LNCaP clone FGC (cell line): ENCODE measurements around the gene FRMD4A.
"Not testable (repeated sequence)": the region's sequence is repeated elsewhere in the genome, so short reads cannot be mapped to it uniquely, and the experiment has no call there.

Source experiments
- DNase-seq: peaks from one replicate; pipeline ENCODE4 v3.0.0-alpha.2; 2011; ENCODE audit warnings: low read depth
- H3K4me3 ChIP-seq: 2 replicates; pipeline ENCODE4 v1.5.1; 2011; ENCODE audit warnings: mild to moderate bottlenecking, low read depth, low read length, control low read depth
- TF ChIP-seq, protein P1 (sequence below): IDR thresholded peaks from 2 replicates; pipeline ENCODE4 v1.5.1; 2012; ENCODE audit warnings: mild to moderate bottlenecking; ENCODE audit not compliant: control insufficient read depth, insufficient read depth; ENCODE audit errors: extremely low read depth

FRMD4A gene

GRCh38 chr10:14144451-14144850 lies 186.3 kb downstream of the FRMD4A start:
- no peak for DNase-seq
- TF ChIP-seq, protein P1, sequence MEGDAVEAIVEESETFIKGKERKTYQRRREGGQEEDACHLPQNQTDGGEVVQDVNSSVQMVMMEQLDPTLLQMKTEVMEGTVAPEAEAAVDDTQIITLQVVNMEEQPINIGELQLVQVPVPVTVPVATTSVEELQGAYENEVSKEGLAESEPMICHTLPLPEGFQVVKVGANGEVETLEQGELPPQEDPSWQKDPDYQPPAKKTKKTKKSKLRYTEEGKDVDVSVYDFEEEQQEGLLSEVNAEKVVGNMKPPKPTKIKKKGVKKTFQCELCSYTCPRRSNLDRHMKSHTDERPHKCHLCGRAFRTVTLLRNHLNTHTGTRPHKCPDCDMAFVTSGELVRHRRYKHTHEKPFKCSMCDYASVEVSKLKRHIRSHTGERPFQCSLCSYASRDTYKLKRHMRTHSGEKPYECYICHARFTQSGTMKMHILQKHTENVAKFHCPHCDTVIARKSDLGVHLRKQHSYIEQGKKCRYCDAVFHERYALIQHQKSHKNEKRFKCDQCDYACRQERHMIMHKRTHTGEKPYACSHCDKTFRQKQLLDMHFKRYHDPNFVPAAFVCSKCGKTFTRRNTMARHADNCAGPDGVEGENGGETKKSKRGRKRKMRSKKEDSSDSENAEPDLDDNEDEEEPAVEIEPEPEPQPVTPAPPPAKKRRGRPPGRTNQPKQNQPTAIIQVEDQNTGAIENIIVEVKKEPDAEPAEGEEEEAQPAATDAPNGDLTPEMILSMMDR: no peak
- no peak overlapping the region for H3K4me3 ChIP-seq

DNA sequence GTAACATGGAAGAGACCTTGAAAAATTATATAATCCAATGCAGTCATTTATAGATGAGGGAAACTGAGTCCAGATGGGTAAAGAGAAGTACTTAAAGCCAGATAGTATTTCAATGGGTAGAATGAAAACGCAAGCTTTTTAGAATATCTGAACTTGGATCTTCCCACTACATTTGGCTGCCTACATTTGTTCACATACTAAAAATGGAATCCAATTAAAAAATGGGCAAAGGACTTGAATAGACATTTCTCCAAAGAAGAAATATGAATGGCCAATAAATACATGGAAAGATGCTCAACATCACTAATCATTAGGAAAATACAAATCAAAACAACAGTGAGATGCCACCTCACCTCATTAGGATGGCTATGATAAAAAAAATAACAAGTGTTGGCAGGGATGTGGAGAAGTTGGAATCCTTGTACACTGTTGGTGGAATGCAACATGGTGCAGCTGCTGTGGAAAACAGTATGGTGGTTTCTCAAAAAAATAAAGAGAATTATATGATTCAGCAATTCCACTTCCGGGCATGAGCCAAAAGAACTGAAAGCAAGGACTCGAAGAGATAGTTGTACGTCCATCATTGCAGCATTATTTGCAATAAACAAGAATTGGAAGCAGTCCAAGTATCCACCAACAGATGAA lies 188.0 kb downstream of the FRMD4A start:
- no peak overlapping the region for H3K4me3 ChIP-seq
- no peak for DNase-seq
- TF ChIP-seq, protein P1: no peak

- no peak overlapping the region for H3K4me3 ChIP-seq
- TF ChIP-seq, protein P1: no peak
- no peak for DNase-seq
Measured at GRCh38 chr10:14141283-14141682, 189.4 kb downstream of the FRMD4A start.

GRCh38 chr10:14137391-14137790 lies 193.3 kb downstream of the FRMD4A start:
- TF ChIP-seq, protein P1: no peak
- DNase-seq: no peak
- H3K4me3 ChIP-seq: no peak overlapping the region

- not testable (repeated sequence) for DNase-seq, H3K4me3 ChIP-seq
Measured at GRCh38 chr10:14135196-14135595, 195.5 kb downstream of the FRMD4A start.

DNA sequence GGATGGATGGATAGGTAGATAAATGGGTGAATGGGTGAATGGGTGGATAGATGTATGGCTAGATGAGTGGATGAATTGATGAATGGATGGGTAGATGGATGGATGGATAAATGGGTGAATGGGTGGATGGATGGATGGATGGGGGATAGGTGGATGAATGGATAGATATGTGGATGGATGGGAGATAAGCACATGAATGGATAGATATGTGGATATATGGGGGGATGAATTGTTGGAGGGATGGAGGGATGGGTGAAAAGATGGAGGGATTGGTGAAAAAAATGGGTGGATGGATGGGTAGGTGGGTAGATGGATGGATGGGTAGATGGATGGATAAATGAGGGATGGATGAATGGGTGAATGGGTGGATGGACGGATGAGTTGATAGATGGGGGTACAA lies 196.4 kb downstream of the FRMD4A start:
- no peak overlapping the region for H3K4me3 ChIP-seq
- TF ChIP-seq, protein P1: no peak
- DNase-seq: no peak

GRCh38 chr10:14131261-14131960 lies 199.3 kb downstream of the FRMD4A start:
- no peak for DNase-seq
- TF ChIP-seq, protein P1: no peak

More at GRCh38 chr10:14131261-14131960, 199.3 kb downstream of the FRMD4A start:
- no peak overlapping the region for H3K4me3 ChIP-seq
